Measurements from ENCODE around the gene ATP7A. TPM values are rescaled to one million over a fixed set of nuclear protein-coding genes. Genes with fewer than 3 reads are reported as not detected.

ATP7A gene
- total and polyA plus RNA-seq, 2 donors (not counting 1 experiment from before 2014, with no cell fraction given): 2.7 to 12.4 TPM

DNA sequence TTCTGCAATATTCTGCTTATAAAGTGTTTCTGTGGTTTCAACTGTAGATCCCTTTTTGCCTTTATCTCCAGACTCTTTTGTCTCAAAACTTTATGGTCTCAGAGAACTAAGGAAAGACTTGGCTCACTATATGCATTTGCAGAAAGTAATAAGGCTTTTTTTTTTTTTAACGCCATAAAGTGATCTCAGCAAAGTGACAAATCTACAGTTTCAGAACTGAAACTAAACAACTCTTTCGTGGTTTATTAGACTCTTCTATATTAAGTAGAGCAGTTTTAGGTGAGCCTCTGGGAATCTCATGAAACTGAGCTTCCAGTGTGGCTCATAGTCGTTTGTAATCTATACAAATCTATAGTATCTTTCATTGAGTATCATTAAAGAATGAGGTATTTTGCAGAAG, 15.3 kb downstream of the ATP7A start:
- Histone ChIP-seq H3K9ac (ENCODE audit: low read length) (peak overlapping the region; percentile 14), H3K4me1 (ENCODE audit: control insufficient read depth in 2 of 2, insufficient read depth in 2 of 2, low read length in 2 of 2) (peaks cover 0 to 3% of the 10 kb centered on the region in 2 donors), H3K4me3 (ENCODE audit: control extremely low read depth in 1 of 5, extremely low read depth in 1 of 5, insufficient read depth in 1 of 5, low read depth in 2 of 5, low read length in 4 of 5) (peak overlapping the region in 1 of 5 experiments; percentile 10), H3K36me3 (replicated peaks in 1 of 2; ENCODE audit: control extremely low read depth in 1 of 2, control insufficient read depth in 1 of 2, extremely low read depth in 1 of 2, insufficient read depth in 2 of 2, low read length in 1 of 2) (peaks cover 0 to 2% of the 10 kb centered on the region in 2 experiments), H3K79me2 (ENCODE audit: control insufficient read depth, insufficient read depth, low read length) (peaks cover 21% of the 10 kb centered on the region), H4K20me1 (ENCODE audit: control insufficient read depth, insufficient read depth, low read length, poor library complexity, severe bottlenecking) (no peaks in the 10 kb centered on the region), H3K9me3 (ENCODE audit: control extremely low read depth in 1 of 3, control insufficient read depth in 2 of 3, insufficient read depth in 1 of 3, low read length in 2 of 3) (no peaks in the 10 kb centered on the region), H3K27me3 (replicated peaks in 1 of 4; ENCODE audit: control extremely low read depth in 1 of 4, control insufficient read depth in 3 of 4, insufficient read depth in 4 of 4, low read length in 3 of 4) (no peaks in the 10 kb centered on the region), H2AFZ (ENCODE audit: insufficient read depth, low read depth, low read length, poor library complexity, severe bottlenecking) (no peak overlapping the region), H3K4me2 (replicated peaks; ENCODE audit: low read depth, low read length, poor library complexity, severe bottlenecking) (peak overlapping the region; percentile 17), H3K27ac (ENCODE audit: low read length in 2 of 2) (no peak overlapping the region)
- Mint-ChIP-seq H3K9me3 (ENCODE audit: insufficient read depth) (no peaks in the 10 kb centered on the region), H3K27ac (no peak overlapping the region), H3K27me3 (no peaks in the 10 kb centered on the region), H3K4me3 (no peak overlapping the region), H3K4me1 (peaks cover 18% of the 10 kb centered on the region)
- ChIA-PET CTCF (no interaction called here), POLR2A (no interaction called here)
- DNase-seq (no peak), ATAC-seq (ENCODE audit: low read depth) (no peak)
- no peak for TF ChIP-seq EZH2 (IDR thresholded peaks at IDR 0.05; ENCODE audit: borderline replicate concordance, insufficient read depth, low read depth, low read length, poor library complexity, severe bottlenecking)
- TF ChIP-seq, protein P1, sequence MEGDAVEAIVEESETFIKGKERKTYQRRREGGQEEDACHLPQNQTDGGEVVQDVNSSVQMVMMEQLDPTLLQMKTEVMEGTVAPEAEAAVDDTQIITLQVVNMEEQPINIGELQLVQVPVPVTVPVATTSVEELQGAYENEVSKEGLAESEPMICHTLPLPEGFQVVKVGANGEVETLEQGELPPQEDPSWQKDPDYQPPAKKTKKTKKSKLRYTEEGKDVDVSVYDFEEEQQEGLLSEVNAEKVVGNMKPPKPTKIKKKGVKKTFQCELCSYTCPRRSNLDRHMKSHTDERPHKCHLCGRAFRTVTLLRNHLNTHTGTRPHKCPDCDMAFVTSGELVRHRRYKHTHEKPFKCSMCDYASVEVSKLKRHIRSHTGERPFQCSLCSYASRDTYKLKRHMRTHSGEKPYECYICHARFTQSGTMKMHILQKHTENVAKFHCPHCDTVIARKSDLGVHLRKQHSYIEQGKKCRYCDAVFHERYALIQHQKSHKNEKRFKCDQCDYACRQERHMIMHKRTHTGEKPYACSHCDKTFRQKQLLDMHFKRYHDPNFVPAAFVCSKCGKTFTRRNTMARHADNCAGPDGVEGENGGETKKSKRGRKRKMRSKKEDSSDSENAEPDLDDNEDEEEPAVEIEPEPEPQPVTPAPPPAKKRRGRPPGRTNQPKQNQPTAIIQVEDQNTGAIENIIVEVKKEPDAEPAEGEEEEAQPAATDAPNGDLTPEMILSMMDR (IDR thresholded peaks at IDR 0.05): no peak
- WGBS (ENCODE audit: insufficient coverage): no CpG with 5 or more reads among the region's 3 CpGs
- intact Hi-C loops (cut with micrococcal nuclease): no loop called here

DNA sequence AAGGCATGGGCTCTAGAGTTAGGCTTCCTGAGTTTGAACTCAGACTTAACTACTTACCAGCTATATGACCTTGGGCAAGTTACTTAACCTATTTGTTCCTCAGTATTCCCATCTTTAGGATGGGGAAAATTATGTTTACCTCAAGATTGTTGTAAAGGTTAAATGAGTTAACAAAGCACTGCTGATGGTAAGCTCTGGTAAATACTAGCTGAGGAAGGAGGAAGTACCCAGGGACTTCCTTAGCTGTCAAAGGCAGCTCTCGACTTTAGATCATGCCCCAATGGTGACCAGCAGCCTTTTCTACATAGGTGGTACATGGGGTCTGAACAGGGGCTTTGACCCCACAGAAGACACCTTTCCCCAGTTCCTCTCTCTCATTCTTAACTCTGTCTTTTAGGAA, 20.1 kb downstream of the ATP7A start:
- Histone ChIP-seq H3K9ac (ENCODE audit: low read length) (no peak overlapping the region), H3K79me2 (ENCODE audit: control insufficient read depth, insufficient read depth, low read length) (peaks cover 4% of the 10 kb centered on the region), H3K27me3 (replicated peaks in 1 of 4; ENCODE audit: control extremely low read depth in 1 of 4, control insufficient read depth in 3 of 4, insufficient read depth in 4 of 4, low read length in 3 of 4) (no peaks in the 10 kb centered on the region), H2AFZ (ENCODE audit: insufficient read depth, low read depth, low read length, poor library complexity, severe bottlenecking) (no peak overlapping the region), H4K20me1 (ENCODE audit: control insufficient read depth, insufficient read depth, low read length, poor library complexity, severe bottlenecking) (no peaks in the 10 kb centered on the region), H3K27ac (ENCODE audit: low read length in 2 of 2) (no peak overlapping the region), H3K9me3 (ENCODE audit: control extremely low read depth in 1 of 3, control insufficient read depth in 2 of 3, insufficient read depth in 1 of 3, low read length in 2 of 3) (no peaks in the 10 kb centered on the region), H3K4me2 (replicated peaks; ENCODE audit: low read depth, low read length, poor library complexity, severe bottlenecking) (no peak overlapping the region), H3K4me1 (ENCODE audit: control insufficient read depth in 2 of 2, insufficient read depth in 2 of 2, low read length in 2 of 2) (no peaks in the 10 kb centered on the region), H3K4me3 (ENCODE audit: control extremely low read depth in 1 of 5, extremely low read depth in 1 of 5, insufficient read depth in 1 of 5, low read depth in 2 of 5, low read length in 4 of 5) (no peak overlapping the region), H3K36me3 (replicated peaks in 1 of 2; ENCODE audit: control extremely low read depth in 1 of 2, control insufficient read depth in 1 of 2, extremely low read depth in 1 of 2, insufficient read depth in 2 of 2, low read length in 1 of 2) (peaks cover 0 to 2% of the 10 kb centered on the region in 2 experiments)
- H3K27me3 Mint-ChIP-seq: no peaks in the 10 kb centered on the region
- ATAC-seq (ENCODE audit: low read depth): no peak
- intact Hi-C loops (cut with micrococcal nuclease): no loop called here
- DNase-seq: no peak
- TF ChIP-seq EZH2 (IDR thresholded peaks at IDR 0.05; ENCODE audit: borderline replicate concordance, insufficient read depth, low read depth, low read length, poor library complexity, severe bottlenecking): no peak
- TF ChIP-seq, protein P1 (IDR thresholded peaks at IDR 0.05): no peak
- H3K27ac Mint-ChIP-seq: no peak overlapping the region
- peaks cover 13% of the 10 kb centered on the region for H3K4me1 Mint-ChIP-seq
- H3K9me3 Mint-ChIP-seq (ENCODE audit: insufficient read depth): no peaks in the 10 kb centered on the region
- POLR2A ChIA-PET: no interaction called here
- no peak overlapping the region for H3K4me3 Mint-ChIP-seq
- no CpG with 5 or more reads among the region's 1 CpG for WGBS (ENCODE audit: insufficient coverage)
- CTCF ChIA-PET: no interaction called here

Data from B cell (primary cell).